Measurements from ENCODE around the gene ZNF417. TPM values are rescaled to one million over a fixed set of nuclear protein-coding genes. Genes with fewer than 3 reads are reported as not detected.
A peak's percentile ranks its signal among the peaks of the same experiment; 100 is the strongest.

ZNF417 gene
- total RNA-seq, 1 experiment from 2014 or later = 16.6 TPM

GRCh38 chr19:57947419-57948134, 31.2 kb upstream of the ZNF417 start, which contains the start of gene ZNF256:
Gene ZNF256 (minus strand): TSS chr19:57947706. CDS start chr19:57947474, 232 bp downstream.
- Histone ChIP-seq H3K9me3 (peaks cover 31% of the 10 kb centered on the region), H3K4me3 (ENCODE audit: low read depth, low read length) (peak within 1 kb of the TSS; percentile 44), H3K4me1 (no peaks in the 10 kb centered on the region), H3K27me3 (replicated peaks; ENCODE audit: control insufficient read depth, insufficient read depth, low read length) (no peaks in the 10 kb centered on the region), H3K36me3 (ENCODE audit: control insufficient read depth, insufficient read depth, low read length) (no peaks in the 10 kb centered on the region)
- intact Hi-C loops (cut with micrococcal nuclease; ENCODE audit: unreplicated experiment) = no loop called here
- H3K27me3 Mint-ChIP-seq (ENCODE audit: insufficient read depth, unreplicated experiment) = no peaks in the 10 kb centered on the region
- DNase-seq = peak; percentile 75 to 81
- peaks cover 4% of the 10 kb centered on the region for H3K36me3 Mint-ChIP-seq (ENCODE audit: insufficient read depth, unreplicated experiment)
- H3K4me1 Mint-ChIP-seq (ENCODE audit: low read depth, unreplicated experiment) = no peaks in the 10 kb centered on the region
- TF ChIP-seq CTCF (IDR thresholded peaks at IDR 0.05; ENCODE audit: insufficient read depth in 1 of 2, low read depth in 1 of 2, low read length in 1 of 2, severe bottlenecking in 1 of 2, unreplicated experiment in 1 of 2) = peak in 1 of 2 experiments; percentile 29
- peak within 1 kb of the TSS; percentile 68 for H3K4me3 Mint-ChIP-seq (ENCODE audit: unreplicated experiment)
- no peak within 1 kb of the TSS for H3K27ac Mint-ChIP-seq (ENCODE audit: unreplicated experiment)
- ChIA-PET POLR2A (no interaction called here), CTCF (no interaction called here)
- peaks cover 40% of the 10 kb centered on the region for H3K9me3 Mint-ChIP-seq (ENCODE audit: unreplicated experiment)
- BruUV-seq (replicated peaks) = no TSS peak

- Mint-ChIP-seq H3K4me1 (ENCODE audit: low read depth, unreplicated experiment) (no peaks in the 10 kb centered on the region), H3K36me3 (ENCODE audit: insufficient read depth, unreplicated experiment) (peaks cover 4% of the 10 kb centered on the region), H3K9me3 (ENCODE audit: unreplicated experiment) (peaks cover 45% of the 10 kb centered on the region), H3K4me3 (ENCODE audit: unreplicated experiment) (peak overlapping the region; percentile 68), H3K27me3 (ENCODE audit: insufficient read depth, unreplicated experiment) (no peaks in the 10 kb centered on the region), H3K27ac (ENCODE audit: unreplicated experiment) (no peak overlapping the region)
- Histone ChIP-seq H3K27me3 (replicated peaks; ENCODE audit: control insufficient read depth, insufficient read depth, low read length) (no peaks in the 10 kb centered on the region), H3K4me3 (ENCODE audit: low read depth, low read length) (peak overlapping the region; percentile 44), H3K4me1 (no peaks in the 10 kb centered on the region), H3K36me3 (ENCODE audit: control insufficient read depth, insufficient read depth, low read length) (no peaks in the 10 kb centered on the region), H3K9me3 (peaks cover 36% of the 10 kb centered on the region)
- ChIA-PET CTCF (no interaction called here), POLR2A (no interaction called here)
- DNase-seq = no peak
- no TSS peak for BruUV-seq (replicated peaks)
- no peak for TF ChIP-seq CTCF (IDR thresholded peaks at IDR 0.05; ENCODE audit: insufficient read depth in 1 of 2, low read depth in 1 of 2, low read length in 1 of 2, severe bottlenecking in 1 of 2, unreplicated experiment in 1 of 2)
- intact Hi-C loops (cut with micrococcal nuclease; ENCODE audit: unreplicated experiment) = no loop called here
Measured at GRCh38 chr19:57947088-57947418, 30.7 kb upstream of the ZNF417 start.

GRCh38 chr19:57946316-57946715, 29.9 kb upstream of the ZNF417 start:
- H3K4me1 Mint-ChIP-seq (ENCODE audit: low read depth, unreplicated experiment) = no peaks in the 10 kb centered on the region
- Histone ChIP-seq H3K4me1 (no peaks in the 10 kb centered on the region), H3K36me3 (ENCODE audit: control insufficient read depth, insufficient read depth, low read length) (no peaks in the 10 kb centered on the region), H3K9me3 (peaks cover 36% of the 10 kb centered on the region), H3K4me3 (ENCODE audit: low read depth, low read length) (no peak overlapping the region), H3K27me3 (replicated peaks; ENCODE audit: control insufficient read depth, insufficient read depth, low read length) (no peaks in the 10 kb centered on the region)
- TF ChIP-seq CTCF (IDR thresholded peaks at IDR 0.05; ENCODE audit: insufficient read depth in 1 of 2, low read depth in 1 of 2, low read length in 1 of 2, severe bottlenecking in 1 of 2, unreplicated experiment in 1 of 2) = no peak
- H3K27me3 Mint-ChIP-seq (ENCODE audit: insufficient read depth, unreplicated experiment) = no peaks in the 10 kb centered on the region
- H3K9me3 Mint-ChIP-seq (ENCODE audit: unreplicated experiment) = peaks cover 48% of the 10 kb centered on the region
- ChIA-PET POLR2A (no interaction called here), CTCF (no interaction called here)
- intact Hi-C loops (cut with micrococcal nuclease; ENCODE audit: unreplicated experiment) = no loop called here
- no peak overlapping the region for H3K27ac Mint-ChIP-seq (ENCODE audit: unreplicated experiment)
- peak overlapping the region; percentile 68 for H3K4me3 Mint-ChIP-seq (ENCODE audit: unreplicated experiment)
- peaks cover 4% of the 10 kb centered on the region for H3K36me3 Mint-ChIP-seq (ENCODE audit: insufficient read depth, unreplicated experiment)
- no TSS peak for BruUV-seq (replicated peaks)
- no peak for DNase-seq

Measured in Caco-2 (cell line).